ENCODE data around the gene SORL1.

Gene SORL1

GRCh38 chr11:121443688-121444275, 8.3 kb upstream of the SORL1 start:
- no peak for ATAC-seq
- peaks cover 30% of the 10 kb centered on the region for H3K4me1 Mint-ChIP-seq
- H3K4me3 Mint-ChIP-seq: no peak overlapping the region
- H3K27ac Mint-ChIP-seq: peak overlapping the region; percentile 7
- H3K9me3 Mint-ChIP-seq: no peaks in the 10 kb centered on the region
- DNase-seq (ENCODE audit: low spot score in 2 of 2): no peak
- H3K36me3 Mint-ChIP-seq: no peaks in the 10 kb centered on the region

GRCh38 chr11:121444526-121444925, 7.6 kb upstream of the SORL1 start:
- no peak for ATAC-seq
- no peaks in the 10 kb centered on the region for H3K9me3 Mint-ChIP-seq
- H3K4me1 Mint-ChIP-seq: peaks cover 37% of the 10 kb centered on the region
- no peak overlapping the region for H3K4me3 Mint-ChIP-seq
- H3K27ac Mint-ChIP-seq: peak overlapping the region; percentile 7
- no peaks in the 10 kb centered on the region for H3K36me3 Mint-ChIP-seq
- no peak for DNase-seq (ENCODE audit: low spot score in 2 of 2)

GRCh38 chr11:121445071-121445768, 6.9 kb upstream of the SORL1 start:
- no peak overlapping the region for H3K4me3 Mint-ChIP-seq
- H3K36me3 Mint-ChIP-seq: no peaks in the 10 kb centered on the region
- no peak for ATAC-seq

GRCh38 chr11:121446752-121447156, 5.4 kb upstream of the SORL1 start:
- ATAC-seq: no peak
- H3K36me3 Mint-ChIP-seq: no peaks in the 10 kb centered on the region
- no peak for DNase-seq (ENCODE audit: low spot score in 2 of 2)
- peaks cover 58% of the 10 kb centered on the region for H3K4me1 Mint-ChIP-seq
- no peak overlapping the region for H3K4me3 Mint-ChIP-seq
- H3K27ac Mint-ChIP-seq: peak overlapping the region; percentile 32
- H3K9me3 Mint-ChIP-seq: no peaks in the 10 kb centered on the region

More at GRCh38 chr11:121445071-121445768, 6.9 kb upstream of the SORL1 start:
- no peak for DNase-seq (ENCODE audit: low spot score in 2 of 2)
- peaks cover 44% of the 10 kb centered on the region for H3K4me1 Mint-ChIP-seq
- peak overlapping the region; percentile 32 for H3K27ac Mint-ChIP-seq
- no peaks in the 10 kb centered on the region for H3K9me3 Mint-ChIP-seq

GRCh38 chr11:121448011-121448410, 4.1 kb upstream of the SORL1 start:
- Mint-ChIP-seq H3K4me1 (peaks cover 63% of the 10 kb centered on the region), H3K9me3 (no peaks in the 10 kb centered on the region), H3K4me3 (no peak overlapping the region), H3K27ac (peak overlapping the region; percentile 75), H3K36me3 (peaks cover 6% of the 10 kb centered on the region)
- DNase-seq (ENCODE audit: low spot score in 2 of 2) (no peak), ATAC-seq (no peak)

GRCh38 chr11:121448431-121448941, 3.6 kb upstream of the SORL1 start:
- DNase-seq (ENCODE audit: low spot score in 2 of 2): no peak
- peak; percentile 5 for ATAC-seq
- H3K36me3 Mint-ChIP-seq: peaks cover 8% of the 10 kb centered on the region
- no peaks in the 10 kb centered on the region for H3K9me3 Mint-ChIP-seq
- peak overlapping the region; percentile 75 for H3K27ac Mint-ChIP-seq
- peak overlapping the region; percentile 97 for H3K4me3 Mint-ChIP-seq
- H3K4me1 Mint-ChIP-seq: peaks cover 68% of the 10 kb centered on the region

GRCh38 chr11:121449123-121449522, 3.0 kb upstream of the SORL1 start:
- DNase-seq (ENCODE audit: low spot score in 2 of 2): no peak
- ATAC-seq: no peak

GRCh38 chr11:121449626-121450025, 2.5 kb upstream of the SORL1 start:
- H3K4me3 Mint-ChIP-seq: peak overlapping the region; percentile 97
- no peaks in the 10 kb centered on the region for H3K9me3 Mint-ChIP-seq
- DNase-seq (ENCODE audit: low spot score in 2 of 2) (no peak), ATAC-seq (no peak)
- H3K36me3 Mint-ChIP-seq: peaks cover 13% of the 10 kb centered on the region
- H3K4me1 Mint-ChIP-seq: peaks cover 74% of the 10 kb centered on the region
- H3K27ac Mint-ChIP-seq: peak overlapping the region; percentile 75

More at GRCh38 chr11:121449123-121449522, 3.0 kb upstream of the SORL1 start:
- Mint-ChIP-seq H3K4me1 (peaks cover 69% of the 10 kb centered on the region), H3K27ac (peak overlapping the region; percentile 75), H3K36me3 (peaks cover 13% of the 10 kb centered on the region), H3K4me3 (peak overlapping the region; percentile 97), H3K9me3 (no peaks in the 10 kb centered on the region)

- Mint-ChIP-seq H3K36me3 (peaks cover 13% of the 10 kb centered on the region), H3K4me1 (peaks cover 80% of the 10 kb centered on the region), H3K27ac (peak overlapping the region; percentile 75), H3K4me3 (peak overlapping the region; percentile 97), H3K9me3 (no peaks in the 10 kb centered on the region)
- ATAC-seq: no peak
- no peak for DNase-seq (ENCODE audit: low spot score in 2 of 2)
Measured at GRCh38 chr11:121450401-121450800, 1.7 kb upstream of the SORL1 start.

GRCh38 chr11:121451178-121451985, 732 bp upstream of the SORL1 start:
- no peaks in the 10 kb centered on the region for H3K9me3 Mint-ChIP-seq
- H3K36me3 Mint-ChIP-seq: peaks cover 13% of the 10 kb centered on the region
- peaks cover 80% of the 10 kb centered on the region for H3K4me1 Mint-ChIP-seq
- H3K27ac Mint-ChIP-seq: peak overlapping the region; percentile 75
- DNase-seq (ENCODE audit: low spot score in 2 of 2): no peak
- peak; percentile 33 for ATAC-seq
- H3K4me3 Mint-ChIP-seq: peak overlapping the region; percentile 97

- H3K4me1 Mint-ChIP-seq: peaks cover 89% of the 10 kb centered on the region
- ATAC-seq (peak; percentile 75), DNase-seq (ENCODE audit: low spot score in 2 of 2) (peak in 1 of 2 donors; percentile 64)
- peak within 1 kb of the TSS; percentile 97 for H3K4me3 Mint-ChIP-seq
- peak within 1 kb of the TSS; percentile 97 for H3K27ac Mint-ChIP-seq
- H3K9me3 Mint-ChIP-seq: no peaks in the 10 kb centered on the region
- H3K36me3 Mint-ChIP-seq: peaks cover 13% of the 10 kb centered on the region
Measured at GRCh38 chr11:121452609-121453150, 566 bp downstream of the SORL1 start, which contains the start of gene SORL1-AS1. Gene SORL1-AS1 (minus strand): TSS chr11:121452967.

- H3K27ac Mint-ChIP-seq: peak overlapping the region; percentile 97
- H3K9me3 Mint-ChIP-seq: no peaks in the 10 kb centered on the region
- peaks cover 13% of the 10 kb centered on the region for H3K36me3 Mint-ChIP-seq
- H3K4me1 Mint-ChIP-seq: peaks cover 89% of the 10 kb centered on the region
- DNase-seq (ENCODE audit: low spot score in 2 of 2) (no peak), ATAC-seq (no peak)
- H3K4me3 Mint-ChIP-seq: peak overlapping the region; percentile 97
Measured at GRCh38 chr11:121453589-121454299, 1.6 kb downstream of the SORL1 start.

GRCh38 chr11:121455115-121455514, 3.0 kb downstream of the SORL1 start:
- Mint-ChIP-seq H3K4me3 (peak overlapping the region; percentile 97), H3K9me3 (no peaks in the 10 kb centered on the region), H3K27ac (peak overlapping the region; percentile 97), H3K4me1 (peaks cover 89% of the 10 kb centered on the region), H3K36me3 (peaks cover 13% of the 10 kb centered on the region)
- ATAC-seq (no peak), DNase-seq (ENCODE audit: low spot score in 2 of 2) (no peak)

GRCh38 chr11:121456151-121456550, 4.0 kb downstream of the SORL1 start:
- no peak for ATAC-seq
- peak overlapping the region; percentile 97 for H3K4me3 Mint-ChIP-seq

More at GRCh38 chr11:121456151-121456550, 4.0 kb downstream of the SORL1 start:
- H3K4me1 Mint-ChIP-seq: peaks cover 89% of the 10 kb centered on the region
- peaks cover 13% of the 10 kb centered on the region for H3K36me3 Mint-ChIP-seq
- no peak for DNase-seq (ENCODE audit: low spot score in 2 of 2)
- peak overlapping the region; percentile 38 for H3K27ac Mint-ChIP-seq
- H3K9me3 Mint-ChIP-seq: no peaks in the 10 kb centered on the region

Data from stimulated activated effector memory CD8-positive, alpha-beta T cell treated with anti-CD3 and anti-CD28 coated beads, Interleukin-12 subunit alpha, Interleukin-12 subunit beta, amount 100 ng/mL, for 72 hours (primary cell).